Measurements from ENCODE around the gene KLHL2.
"Not testable (repeated sequence)": the region's sequence is repeated elsewhere in the genome, so short reads cannot be mapped to it uniquely, and the experiment has no call there.

Gene KLHL2, protein sequence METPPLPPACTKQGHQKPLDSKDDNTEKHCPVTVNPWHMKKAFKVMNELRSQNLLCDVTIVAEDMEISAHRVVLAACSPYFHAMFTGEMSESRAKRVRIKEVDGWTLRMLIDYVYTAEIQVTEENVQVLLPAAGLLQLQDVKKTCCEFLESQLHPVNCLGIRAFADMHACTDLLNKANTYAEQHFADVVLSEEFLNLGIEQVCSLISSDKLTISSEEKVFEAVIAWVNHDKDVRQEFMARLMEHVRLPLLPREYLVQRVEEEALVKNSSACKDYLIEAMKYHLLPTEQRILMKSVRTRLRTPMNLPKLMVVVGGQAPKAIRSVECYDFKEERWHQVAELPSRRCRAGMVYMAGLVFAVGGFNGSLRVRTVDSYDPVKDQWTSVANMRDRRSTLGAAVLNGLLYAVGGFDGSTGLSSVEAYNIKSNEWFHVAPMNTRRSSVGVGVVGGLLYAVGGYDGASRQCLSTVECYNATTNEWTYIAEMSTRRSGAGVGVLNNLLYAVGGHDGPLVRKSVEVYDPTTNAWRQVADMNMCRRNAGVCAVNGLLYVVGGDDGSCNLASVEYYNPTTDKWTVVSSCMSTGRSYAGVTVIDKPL

DNA sequence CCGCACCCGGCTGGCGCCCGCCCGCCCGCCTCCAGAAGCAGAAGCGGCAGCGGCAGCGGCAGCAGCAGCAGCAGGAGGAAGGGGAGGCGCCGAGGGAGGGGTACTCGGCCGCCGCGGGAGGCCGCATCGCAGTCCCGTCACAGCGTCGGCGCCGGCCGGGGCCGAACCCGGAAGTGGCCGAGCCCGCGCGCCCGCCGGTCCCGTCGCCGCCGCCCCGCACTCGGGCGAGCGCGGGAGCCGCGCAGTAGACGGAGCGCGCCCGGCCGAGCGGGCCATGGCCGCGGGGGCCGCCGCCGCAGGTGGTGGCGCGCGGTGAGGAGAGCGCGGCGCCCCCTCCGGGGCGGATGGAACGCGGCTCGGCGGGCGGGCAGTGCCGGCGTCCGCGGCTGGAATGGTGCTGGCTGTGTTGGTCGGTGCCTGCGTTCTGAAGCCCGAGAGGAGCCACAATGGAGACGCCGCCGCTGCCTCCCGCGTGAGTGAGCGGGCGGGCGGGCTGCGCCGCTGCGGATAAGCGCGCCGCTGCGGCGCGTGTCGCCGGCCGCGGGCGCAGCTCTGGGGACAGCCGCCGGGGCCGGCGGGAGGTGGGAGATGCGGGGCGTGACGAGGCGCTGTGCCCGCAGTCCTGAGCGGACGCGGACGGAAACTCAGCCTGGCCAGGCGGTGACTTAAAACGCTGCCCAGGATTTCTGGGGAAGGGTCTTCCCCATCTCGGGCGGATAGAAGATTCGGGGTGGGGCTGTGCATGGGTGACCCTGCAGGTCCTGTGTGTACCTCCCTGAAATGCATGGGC is at the start of gene KLHL2:
TSS of gene KLHL2 (plus strand) at position 131 of the 790 bp plus-strand sequence. CDS start at position 447, 316 bp downstream.
- TF ChIP-seq, protein P1, sequence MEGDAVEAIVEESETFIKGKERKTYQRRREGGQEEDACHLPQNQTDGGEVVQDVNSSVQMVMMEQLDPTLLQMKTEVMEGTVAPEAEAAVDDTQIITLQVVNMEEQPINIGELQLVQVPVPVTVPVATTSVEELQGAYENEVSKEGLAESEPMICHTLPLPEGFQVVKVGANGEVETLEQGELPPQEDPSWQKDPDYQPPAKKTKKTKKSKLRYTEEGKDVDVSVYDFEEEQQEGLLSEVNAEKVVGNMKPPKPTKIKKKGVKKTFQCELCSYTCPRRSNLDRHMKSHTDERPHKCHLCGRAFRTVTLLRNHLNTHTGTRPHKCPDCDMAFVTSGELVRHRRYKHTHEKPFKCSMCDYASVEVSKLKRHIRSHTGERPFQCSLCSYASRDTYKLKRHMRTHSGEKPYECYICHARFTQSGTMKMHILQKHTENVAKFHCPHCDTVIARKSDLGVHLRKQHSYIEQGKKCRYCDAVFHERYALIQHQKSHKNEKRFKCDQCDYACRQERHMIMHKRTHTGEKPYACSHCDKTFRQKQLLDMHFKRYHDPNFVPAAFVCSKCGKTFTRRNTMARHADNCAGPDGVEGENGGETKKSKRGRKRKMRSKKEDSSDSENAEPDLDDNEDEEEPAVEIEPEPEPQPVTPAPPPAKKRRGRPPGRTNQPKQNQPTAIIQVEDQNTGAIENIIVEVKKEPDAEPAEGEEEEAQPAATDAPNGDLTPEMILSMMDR (IDR thresholded peaks at IDR 0.05; ENCODE audit: insufficient read depth, low read length, poor library complexity, severe bottlenecking): no peak
- peak within 1 kb of the TSS; percentile 83 for H3K4me3 ChIP-seq (replicated peaks; ENCODE audit: low read depth, low read length)

DNA sequence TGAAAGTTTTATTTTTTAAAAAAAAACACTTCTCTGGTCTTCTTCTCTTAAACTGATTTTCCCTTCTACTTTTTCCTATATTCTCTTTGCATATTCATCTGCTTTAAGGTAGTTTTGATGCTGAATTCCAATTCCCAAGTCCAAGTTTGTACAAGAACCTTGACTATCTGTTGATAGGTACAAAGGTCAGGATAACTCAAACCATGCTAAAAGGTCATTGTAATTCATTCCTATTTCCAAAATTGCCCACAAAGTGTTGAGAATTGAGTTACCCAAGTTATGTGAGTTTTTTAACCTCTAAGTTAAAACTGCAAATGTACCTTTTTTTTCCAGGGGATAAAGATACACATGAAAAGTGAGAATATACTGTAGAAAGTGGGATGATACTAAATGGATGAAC is 48.6 kb upstream of the KLHL2 start:
- TF ChIP-seq, protein P1 (IDR thresholded peaks at IDR 0.05; ENCODE audit: insufficient read depth, low read length, poor library complexity, severe bottlenecking): no peak
- Histone ChIP-seq H3K4me3 (replicated peaks; ENCODE audit: low read depth, low read length) (no peak overlapping the region), H3K36me3 (ENCODE audit: control insufficient read depth, insufficient read depth, low read length) (no peaks in the 10 kb centered on the region), H3K27me3 (replicated peaks; ENCODE audit: control insufficient read depth, insufficient read depth, low read length) (no peaks in the 10 kb centered on the region)
- DNase-seq (ENCODE audit: extremely low read depth, insufficient read length): no peak

More for the DNA sequence above, at the start of gene KLHL2:
- H3K27me3 ChIP-seq (replicated peaks; ENCODE audit: control insufficient read depth, insufficient read depth, low read length): no peaks in the 10 kb centered on the region
- no peaks in the 10 kb centered on the region for H3K36me3 ChIP-seq (ENCODE audit: control insufficient read depth, insufficient read depth, low read length)
- peak; percentile 87 for DNase-seq (ENCODE audit: extremely low read depth, insufficient read length)

DNA sequence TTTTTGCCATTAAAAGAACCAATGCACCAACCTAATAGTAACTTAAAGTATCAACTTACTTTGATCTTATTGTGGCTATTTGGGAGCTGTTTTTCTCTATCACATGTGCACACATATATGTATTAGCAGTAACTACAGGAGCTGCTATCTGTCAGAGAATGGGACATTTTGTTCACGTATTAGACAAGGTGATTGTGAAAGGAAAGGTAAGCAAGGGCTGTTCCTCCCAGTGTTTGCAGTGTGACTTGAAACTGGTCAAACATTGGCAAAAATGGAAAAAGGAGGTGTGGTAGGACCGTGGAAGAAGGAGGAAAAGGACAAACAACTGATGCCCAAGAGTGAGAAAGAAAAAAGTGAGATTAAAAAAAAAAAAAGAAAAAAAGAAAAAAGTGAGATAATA is 43.1 kb upstream of the KLHL2 start:
- Histone ChIP-seq H3K4me3 (replicated peaks; ENCODE audit: low read depth, low read length) (no peak overlapping the region), H3K27me3 (replicated peaks; ENCODE audit: control insufficient read depth, insufficient read depth, low read length) (no peaks in the 10 kb centered on the region), H3K36me3 (ENCODE audit: control insufficient read depth, insufficient read depth, low read length) (no peaks in the 10 kb centered on the region)
- TF ChIP-seq, protein P1 (IDR thresholded peaks at IDR 0.05; ENCODE audit: insufficient read depth, low read length, poor library complexity, severe bottlenecking): no peak
- no peak for DNase-seq (ENCODE audit: extremely low read depth, insufficient read length)

DNA sequence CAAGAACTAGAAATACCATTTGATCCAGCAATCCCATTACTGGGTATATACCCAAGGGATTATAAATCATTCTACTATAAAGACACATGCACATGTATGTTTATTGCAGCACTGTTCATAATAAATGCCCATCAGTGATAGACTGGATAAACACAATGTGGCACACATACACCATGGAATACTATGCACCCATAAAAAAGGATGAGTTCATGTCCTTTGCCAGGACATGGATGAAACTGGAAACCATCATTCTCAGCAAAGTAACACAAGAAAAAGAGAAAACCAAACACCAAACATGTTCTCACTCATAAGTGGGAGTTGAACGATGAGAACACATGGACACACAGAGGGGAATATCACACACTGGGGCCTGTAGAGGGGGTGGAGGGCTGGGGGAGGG is 40.5 kb upstream of the KLHL2 start:
- DNase-seq (ENCODE audit: extremely low read depth, insufficient read length); H3K4me3 ChIP-seq (replicated peaks; ENCODE audit: low read depth, low read length); H3K36me3 ChIP-seq (ENCODE audit: control insufficient read depth, insufficient read depth, low read length); H3K27me3 ChIP-seq (replicated peaks; ENCODE audit: control insufficient read depth, insufficient read depth, low read length): not testable (repeated sequence)

DNA sequence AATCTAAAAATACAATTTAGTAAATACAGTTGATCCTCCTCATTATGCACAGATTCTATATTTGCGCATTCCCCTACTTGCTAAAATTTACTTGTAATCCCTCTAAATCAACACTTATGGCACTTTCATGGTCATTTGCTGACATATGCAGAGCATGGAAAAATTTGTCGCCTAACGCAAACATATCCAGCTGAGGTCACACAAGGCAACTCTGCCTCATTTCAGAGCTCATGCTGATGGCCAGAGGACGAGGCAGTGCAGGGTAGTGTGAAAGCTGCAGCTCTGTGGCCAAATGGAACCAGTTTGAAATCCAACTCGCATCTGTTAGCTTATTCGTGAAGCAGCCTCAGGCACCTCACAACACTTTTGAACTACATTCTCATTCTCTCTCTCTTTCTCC is 39.7 kb upstream of the KLHL2 start:
- H3K36me3 ChIP-seq (ENCODE audit: control insufficient read depth, insufficient read depth, low read length): no peaks in the 10 kb centered on the region
- H3K27me3 ChIP-seq (replicated peaks; ENCODE audit: control insufficient read depth, insufficient read depth, low read length): no peaks in the 10 kb centered on the region
- no peak for DNase-seq (ENCODE audit: extremely low read depth, insufficient read length)
- TF ChIP-seq, protein P1 (IDR thresholded peaks at IDR 0.05; ENCODE audit: insufficient read depth, low read length, poor library complexity, severe bottlenecking): no peak
- no peak overlapping the region for H3K4me3 ChIP-seq (replicated peaks; ENCODE audit: low read depth, low read length)

DNA sequence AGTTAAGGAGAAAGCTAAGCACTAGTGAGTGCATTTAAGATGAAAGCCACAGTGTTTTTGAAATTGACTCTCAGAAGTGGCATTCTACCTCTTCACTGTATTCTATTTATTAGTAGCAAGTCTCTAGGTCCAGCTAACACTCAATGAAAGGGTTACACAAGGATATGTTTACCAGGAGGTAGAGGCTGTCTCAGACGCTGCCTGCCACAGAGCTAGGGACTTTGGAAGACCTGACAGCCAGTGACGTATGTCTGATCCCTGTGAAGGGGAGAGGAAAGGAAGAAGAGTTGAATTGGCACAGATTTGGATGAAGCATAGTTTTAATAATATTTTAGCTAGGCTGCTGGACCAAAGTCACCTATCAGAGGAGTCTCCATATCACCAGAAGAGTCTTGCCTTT is 36.5 kb upstream of the KLHL2 start:
- TF ChIP-seq, protein P1 (IDR thresholded peaks at IDR 0.05; ENCODE audit: insufficient read depth, low read length, poor library complexity, severe bottlenecking): no peak
- Histone ChIP-seq H3K4me3 (replicated peaks; ENCODE audit: low read depth, low read length) (no peak overlapping the region), H3K36me3 (ENCODE audit: control insufficient read depth, insufficient read depth, low read length) (no peaks in the 10 kb centered on the region), H3K27me3 (replicated peaks; ENCODE audit: control insufficient read depth, insufficient read depth, low read length) (no peaks in the 10 kb centered on the region)
- DNase-seq (ENCODE audit: extremely low read depth, insufficient read length): no peak

DNA sequence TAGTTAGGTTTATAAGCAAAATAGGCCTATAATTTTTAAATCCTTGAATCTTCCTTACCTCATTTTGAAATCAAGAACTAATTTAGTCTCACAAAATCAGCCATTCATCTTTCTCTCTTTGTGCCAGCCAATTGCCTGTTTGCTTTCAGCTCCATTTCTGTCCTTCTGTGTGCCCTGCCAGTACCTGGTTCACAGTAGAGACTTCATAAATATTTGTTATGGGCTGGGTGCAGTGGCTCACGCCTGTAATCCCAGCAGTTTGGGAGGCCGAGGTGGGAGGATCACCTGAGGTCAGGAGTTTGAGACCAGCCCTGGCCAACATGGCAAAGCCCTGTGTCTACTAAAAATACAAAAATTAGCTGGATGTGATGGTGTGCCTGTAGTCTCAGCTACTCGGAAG is 31.9 kb upstream of the KLHL2 start:
- not testable (repeated sequence) for H3K4me3 ChIP-seq (replicated peaks; ENCODE audit: low read depth, low read length); DNase-seq (ENCODE audit: extremely low read depth, insufficient read length); H3K36me3 ChIP-seq (ENCODE audit: control insufficient read depth, insufficient read depth, low read length); H3K27me3 ChIP-seq (replicated peaks; ENCODE audit: control insufficient read depth, insufficient read depth, low read length)
